GM19438 (cell line): ENCODE data around the gene SUGCT.

Experiments
- ATAC-seq: cut with Tn5 transposase; IDR thresholded peaks from one replicate; pipeline ENCODE4 v1.9.1; 2021; ENCODE audit warnings: low read depth; ENCODE audit not compliant: unreplicated experiment

Gene SUGCT

DNA sequence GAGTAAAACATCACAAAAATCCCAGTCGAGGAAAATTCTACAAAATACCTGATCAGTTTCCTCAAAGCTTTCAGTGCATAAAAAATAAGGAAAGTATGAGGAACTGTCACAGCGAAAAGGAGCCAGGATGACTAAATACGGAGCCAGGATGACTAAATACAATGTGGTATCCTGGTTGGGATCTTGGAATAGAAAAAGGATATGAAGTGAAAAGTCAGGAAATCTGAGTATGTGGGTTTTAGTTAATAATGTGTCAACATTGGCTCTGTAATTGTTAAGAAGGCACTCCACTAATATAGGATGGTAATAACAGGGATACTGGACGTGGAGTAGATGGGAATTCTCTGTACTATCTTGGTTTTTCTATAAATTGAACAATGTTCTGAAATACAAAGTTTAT lies 175.5 kb downstream of the SUGCT start:
- no peak for ATAC-seq

DNA sequence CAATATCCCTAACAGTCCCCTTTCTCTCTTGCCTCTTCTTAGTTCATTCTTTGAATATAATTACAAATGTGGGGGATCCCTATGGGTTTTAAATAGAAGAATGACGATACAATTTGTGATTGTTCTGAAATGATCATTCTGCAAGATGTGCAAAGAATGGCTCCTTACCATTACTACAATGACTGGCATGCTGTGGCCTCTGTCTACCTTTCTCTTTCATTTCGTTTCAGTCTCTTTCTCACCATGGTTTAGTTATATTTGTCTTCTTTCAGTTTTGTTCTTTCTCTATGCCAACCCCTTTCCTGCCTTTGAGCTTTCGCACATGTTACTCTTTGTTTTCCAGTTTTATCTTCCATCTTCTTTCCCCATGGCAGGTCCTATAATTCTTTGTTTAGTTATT lies 176.5 kb downstream of the SUGCT start:
- peak; percentile 99 for ATAC-seq

DNA sequence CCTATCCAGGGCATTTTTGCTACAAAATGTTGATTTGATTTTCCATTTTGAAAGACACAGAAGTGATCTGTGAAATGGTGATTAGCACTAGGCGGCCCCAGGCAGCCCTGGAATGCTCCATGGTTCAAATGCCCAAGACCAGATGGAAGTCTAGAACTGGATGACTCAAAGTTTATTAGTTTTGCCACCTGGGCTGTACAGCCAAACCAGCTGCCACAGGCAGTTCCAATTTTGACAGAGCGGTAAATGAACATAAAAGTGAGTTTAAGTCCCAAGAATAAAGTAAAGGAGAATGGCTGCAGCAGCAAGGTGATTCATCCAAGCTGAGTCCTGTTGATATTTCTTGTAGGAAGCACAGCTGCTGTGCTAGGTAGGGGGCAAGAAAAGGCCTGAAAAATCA lies 180.5 kb downstream of the SUGCT start:
- no peak for ATAC-seq

DNA sequence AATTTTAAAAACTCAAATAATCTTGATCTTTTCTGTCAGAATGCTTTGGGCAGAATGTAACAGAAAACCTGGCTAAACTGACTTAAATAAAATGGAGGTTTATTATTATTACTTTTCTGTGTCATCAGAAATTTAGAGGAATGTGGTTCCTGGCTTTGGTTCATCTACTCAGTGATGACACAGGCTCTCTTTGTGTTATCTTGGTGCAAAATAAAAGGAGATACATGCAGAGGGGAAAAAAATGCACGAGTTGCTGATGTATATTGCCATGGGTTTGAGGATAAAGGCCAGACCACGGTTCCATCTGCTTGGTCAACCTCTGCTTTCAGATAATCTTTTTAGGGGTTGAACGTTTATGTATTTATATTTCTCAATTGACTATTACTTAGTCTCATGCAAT lies 181.4 kb downstream of the SUGCT start:
- ATAC-seq = no peak

DNA sequence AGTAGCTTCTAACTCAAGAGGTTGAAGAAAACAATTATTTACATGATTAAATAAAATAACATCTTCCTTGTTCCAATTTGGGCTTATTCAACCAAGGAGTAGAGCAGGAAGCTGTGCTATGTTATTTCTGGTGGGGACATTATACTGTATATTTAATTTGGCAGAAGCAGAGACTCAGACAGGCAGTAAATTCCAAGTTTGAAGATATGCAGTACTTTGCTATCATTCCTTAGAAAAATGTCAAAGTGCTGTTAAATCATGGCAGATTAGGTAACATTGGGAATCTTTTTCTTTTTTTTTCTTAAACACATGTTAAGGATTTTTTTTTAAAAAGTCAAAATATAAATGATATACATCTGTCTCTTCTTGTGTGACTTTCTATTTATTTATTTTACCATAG lies 190.1 kb downstream of the SUGCT start:
- ATAC-seq = no peak

DNA sequence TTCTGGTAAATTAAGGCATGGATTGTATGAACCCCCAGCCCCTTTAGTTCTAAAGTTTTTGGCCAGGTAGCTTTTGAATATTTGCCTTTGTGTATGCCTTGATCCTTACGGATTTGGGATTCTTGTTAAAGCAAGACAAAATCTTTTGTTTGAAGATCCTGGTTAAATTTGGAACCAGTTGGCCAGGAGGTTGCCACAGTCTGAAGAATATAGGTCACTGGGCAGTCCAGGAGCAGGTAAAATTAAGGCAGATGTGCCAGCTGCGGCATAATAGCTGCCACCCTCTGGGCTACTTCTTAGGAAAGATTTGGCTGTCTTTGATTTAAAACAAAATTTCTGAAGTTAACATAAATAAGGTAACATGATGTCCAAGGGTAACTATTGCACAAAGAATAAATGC lies 192.3 kb downstream of the SUGCT start:
- no peak for ATAC-seq

DNA sequence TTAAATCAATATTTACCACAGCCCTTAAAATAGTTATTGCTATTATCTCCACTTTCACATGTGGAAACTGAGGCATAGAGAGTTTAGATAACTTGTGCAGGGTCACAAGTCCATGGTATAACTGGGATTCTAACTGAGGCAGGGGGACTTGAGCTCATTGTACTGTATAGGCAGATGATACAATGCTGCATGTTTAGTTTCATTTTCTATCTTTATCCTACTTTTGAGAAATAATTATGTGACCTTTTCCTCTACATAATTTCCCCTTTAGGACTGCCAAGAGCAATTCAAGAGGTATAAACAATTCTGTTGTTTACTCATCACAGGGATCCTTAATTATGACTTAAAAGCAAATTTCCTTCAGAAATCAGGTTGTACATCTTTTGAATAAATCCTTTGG lies 193.1 kb downstream of the SUGCT start:
- no peak for ATAC-seq

DNA sequence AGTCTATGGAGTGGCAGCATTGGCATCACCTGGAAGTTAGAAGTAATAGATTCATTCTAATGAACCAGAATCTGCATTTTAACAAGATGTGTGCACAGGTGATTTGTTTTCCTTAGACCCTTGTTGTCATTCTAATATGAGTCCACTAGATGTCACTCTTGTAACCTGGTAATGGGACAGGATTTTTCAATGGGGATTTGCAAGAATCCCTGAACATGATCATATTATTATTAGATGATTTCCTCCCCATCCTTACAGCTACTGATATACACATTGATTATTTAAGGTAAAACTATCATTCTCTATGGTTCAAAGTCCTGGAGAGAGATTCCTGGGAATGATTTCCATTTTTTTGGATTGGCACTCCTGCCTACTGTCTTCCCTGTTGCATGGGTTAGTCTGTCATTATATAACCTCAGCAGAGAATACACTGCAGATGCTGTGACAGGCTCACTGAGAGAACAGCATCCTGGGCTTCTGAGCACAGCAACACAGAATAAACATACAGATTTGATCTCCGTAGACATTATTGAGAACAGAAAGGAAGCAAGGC lies 194.9 kb downstream of the SUGCT start:
- no peak for ATAC-seq

DNA sequence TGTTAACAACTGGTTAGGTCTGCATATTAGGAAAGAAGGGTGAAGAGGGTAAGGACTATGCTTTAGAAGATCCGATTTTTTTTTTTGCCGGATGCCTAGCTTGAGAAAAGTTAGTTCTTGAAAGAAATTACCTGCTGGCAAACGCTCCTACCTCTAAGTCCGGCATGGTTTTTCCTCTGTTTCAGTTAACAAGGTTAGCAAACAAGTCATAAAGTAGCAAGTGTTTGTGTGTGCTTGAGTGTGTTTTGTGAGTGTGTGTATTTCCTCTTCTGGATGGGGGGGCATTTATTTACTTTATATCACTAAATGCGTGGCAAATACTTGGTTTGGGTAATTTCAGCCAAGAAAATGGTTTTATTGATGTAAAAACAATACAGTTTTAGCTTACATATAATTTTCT lies 195.6 kb downstream of the SUGCT start:
- no peak for ATAC-seq

DNA sequence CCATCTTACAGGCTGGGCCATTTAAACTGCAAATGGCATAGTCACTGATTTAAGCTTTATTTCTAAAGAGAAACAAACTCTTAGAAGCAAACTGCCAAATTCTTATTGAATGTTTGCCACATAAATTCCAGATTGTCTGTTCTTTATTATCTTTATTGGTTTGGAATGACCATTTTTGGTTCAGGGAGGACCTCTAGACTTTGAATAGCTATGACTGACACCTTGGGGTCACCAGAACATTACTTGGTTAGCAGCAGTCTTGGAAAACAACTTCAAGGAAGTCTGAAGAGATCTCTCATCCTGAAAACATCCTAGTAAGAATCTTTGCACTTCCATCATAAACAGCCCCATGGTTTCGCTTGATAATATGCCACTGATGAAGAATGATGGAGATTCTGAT lies 197.1 kb downstream of the SUGCT start:
- ATAC-seq = no peak

DNA sequence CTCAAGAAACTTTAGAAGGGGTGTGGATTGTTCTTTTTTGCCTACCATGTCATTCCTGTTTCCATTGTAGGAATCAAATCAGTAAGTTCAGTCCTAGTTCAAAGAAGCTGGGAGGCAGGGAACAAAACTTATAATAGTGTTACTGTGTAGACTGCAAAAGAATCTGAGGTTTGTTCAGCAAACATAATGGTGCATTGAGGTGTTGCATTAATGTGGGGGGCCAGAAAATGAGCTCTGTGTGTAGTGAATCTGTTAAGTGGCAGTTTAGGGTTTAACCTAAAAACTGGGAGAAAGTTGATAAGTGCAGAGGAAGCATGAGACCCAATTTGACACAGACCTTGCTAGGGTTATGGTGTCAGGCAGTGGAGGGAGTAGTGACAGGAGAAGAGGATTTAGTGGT lies 197.7 kb downstream of the SUGCT start:
- no peak for ATAC-seq

DNA sequence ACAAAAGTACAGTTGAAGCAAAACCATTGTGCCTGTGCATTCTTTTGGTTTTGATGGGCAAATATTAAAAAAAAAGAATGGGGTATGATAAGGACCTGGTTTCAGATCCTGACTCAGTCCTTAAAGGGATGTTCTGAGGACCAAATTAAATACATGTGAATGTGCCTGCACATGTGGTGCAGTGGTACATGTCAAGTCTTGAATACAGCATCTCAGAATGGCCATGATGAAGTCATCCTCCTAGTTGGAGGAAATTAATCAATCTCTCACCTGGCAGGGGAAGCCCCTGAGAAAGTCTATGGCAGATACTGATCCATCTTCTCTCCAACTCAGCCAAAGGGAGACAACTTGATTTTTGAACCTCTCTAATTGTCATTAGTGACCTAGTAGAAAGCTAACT lies 207.0 kb downstream of the SUGCT start:
- ATAC-seq = no peak

DNA sequence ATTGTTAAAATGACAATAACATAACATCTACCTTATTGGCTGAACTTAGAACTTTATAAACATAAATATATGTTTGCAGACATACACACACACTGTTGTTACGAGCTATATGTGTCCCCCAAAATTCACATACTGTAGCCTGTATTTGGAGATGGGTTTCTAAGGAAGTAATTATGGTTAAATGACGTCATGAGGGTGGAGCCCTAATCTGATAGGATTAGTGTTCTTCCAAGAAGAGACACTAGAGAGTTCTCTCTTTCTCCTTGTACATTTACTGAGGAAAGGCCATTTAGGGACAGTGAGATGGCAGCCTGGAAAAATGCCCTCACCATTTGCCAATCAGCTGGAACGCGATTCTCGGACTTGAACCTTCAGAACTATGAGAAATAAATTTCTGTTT lies 211.7 kb downstream of the SUGCT start:
- ATAC-seq = no peak

DNA sequence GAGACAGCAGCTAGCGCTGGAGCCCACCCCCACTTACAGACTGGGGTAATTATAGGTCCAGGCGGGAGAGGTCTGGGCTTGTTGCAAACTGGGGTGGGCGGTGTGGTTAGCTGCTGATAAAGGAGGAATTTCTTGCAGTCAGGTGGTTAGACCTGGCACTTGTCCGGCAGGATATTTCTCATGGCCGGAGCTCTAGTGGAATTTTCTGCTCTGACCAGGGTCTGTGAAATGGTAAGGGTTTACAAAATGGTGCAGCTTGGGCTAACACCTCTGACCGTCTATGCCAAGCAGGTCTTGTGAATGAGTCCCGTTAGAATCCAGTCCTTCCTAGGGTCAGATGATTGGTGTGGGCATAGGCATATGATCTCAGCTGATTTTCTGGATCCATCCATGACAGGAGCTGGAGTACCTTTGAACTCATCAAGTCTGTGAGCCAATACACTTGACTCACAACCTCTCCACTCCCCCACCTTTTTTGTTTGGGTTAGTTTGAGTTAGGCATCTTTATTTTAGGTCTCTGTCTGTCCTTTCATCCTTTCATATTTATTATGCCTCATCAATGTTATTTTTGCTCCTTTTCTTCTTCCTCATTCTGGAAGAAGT lies 213.4 kb downstream of the SUGCT start:
- ATAC-seq = no peak

DNA sequence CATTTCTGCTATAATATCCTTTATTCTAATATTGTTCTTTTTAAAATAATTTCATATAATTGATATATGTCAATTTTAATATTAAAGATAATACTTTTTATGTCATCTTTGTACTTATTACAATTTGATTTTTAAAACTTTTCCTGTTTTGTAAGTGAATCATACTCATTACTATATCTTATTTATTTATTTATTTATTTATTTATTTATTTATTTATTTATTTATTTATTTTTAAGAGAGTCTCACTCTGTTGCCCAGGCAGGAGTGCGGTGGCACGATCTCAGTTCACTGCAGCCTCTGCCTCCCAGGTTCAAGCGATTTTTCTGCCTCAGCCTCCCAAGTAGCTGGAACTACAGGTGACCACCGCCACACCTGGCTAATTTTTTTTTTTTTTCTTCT lies 215.3 kb downstream of the SUGCT start:
- ATAC-seq = no peak

DNA sequence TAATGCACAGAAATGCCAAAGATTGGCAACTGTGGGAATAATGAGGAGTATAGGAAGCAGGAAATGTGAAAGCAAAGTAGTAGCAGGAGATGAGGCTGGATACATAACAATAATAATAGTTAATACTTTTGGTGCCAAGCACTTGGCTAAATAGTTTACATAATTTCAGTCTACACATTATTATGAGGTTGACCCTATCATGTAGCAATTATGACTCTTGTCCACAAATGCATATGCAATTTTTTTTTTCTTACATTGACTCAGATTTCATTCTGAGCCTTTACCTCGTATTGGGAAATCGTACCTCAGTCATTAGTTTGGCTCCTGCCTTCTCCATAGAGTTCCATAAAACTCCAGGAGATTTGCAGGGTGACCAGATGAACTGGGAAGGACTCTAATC lies 219.9 kb downstream of the SUGCT start:
- no peak for ATAC-seq

DNA sequence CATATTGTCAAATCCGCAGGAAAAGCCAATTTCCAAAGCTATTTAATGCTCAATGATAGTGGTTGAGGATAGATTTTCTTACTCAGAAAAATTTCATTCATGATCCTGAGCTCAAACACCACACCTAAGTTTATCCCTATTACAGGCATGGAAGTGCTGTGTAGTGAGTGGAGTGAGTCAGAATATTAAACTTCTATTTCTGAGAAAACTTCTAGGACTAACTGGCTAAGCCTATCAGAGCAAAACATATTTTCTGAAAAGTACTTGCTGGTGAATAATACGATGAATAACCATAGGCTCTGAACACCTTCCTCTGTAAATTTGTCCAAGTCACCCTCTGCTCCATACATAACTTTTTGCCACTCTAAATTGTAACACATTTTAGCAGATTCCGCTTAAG lies 221.5 kb downstream of the SUGCT start:
- ATAC-seq = no peak

DNA sequence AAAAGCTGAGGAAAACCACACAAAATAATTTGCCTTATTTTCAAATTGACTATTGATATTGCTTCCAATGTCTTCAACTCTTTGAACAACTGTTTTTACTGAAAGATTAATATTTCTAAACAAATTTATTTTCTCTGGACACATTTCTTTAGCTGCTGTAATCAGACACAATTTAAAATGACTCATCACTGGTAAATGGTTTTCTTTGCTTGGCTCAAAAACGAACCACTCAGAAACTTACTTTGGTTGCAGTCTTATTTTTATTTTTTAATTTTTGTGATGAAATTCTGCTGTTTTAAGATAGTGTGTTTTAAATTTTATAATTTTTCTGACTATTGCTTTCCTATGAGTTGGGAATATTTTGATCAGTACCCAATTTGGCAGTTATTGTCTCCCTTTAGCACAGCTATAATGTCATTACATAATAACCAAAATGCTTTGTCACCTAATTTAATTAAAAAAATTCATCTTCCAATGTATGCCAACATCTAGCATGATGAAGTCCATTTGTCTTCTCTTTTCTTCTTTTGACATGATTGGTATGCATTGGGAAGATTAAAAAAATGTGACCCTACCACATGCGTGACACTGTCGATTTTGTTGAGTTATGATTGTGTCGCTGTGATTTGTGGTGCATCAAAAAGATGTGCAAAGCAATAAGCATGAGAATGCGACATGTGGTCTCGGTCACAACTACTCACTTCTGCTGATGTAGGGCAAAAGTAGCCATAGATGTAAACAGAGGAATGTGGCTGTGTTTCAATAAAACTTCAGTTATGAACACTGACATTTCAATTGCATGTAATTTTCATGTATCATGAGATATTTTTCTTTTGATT lies 222.3 kb downstream of the SUGCT start:
- ATAC-seq = no peak

DNA sequence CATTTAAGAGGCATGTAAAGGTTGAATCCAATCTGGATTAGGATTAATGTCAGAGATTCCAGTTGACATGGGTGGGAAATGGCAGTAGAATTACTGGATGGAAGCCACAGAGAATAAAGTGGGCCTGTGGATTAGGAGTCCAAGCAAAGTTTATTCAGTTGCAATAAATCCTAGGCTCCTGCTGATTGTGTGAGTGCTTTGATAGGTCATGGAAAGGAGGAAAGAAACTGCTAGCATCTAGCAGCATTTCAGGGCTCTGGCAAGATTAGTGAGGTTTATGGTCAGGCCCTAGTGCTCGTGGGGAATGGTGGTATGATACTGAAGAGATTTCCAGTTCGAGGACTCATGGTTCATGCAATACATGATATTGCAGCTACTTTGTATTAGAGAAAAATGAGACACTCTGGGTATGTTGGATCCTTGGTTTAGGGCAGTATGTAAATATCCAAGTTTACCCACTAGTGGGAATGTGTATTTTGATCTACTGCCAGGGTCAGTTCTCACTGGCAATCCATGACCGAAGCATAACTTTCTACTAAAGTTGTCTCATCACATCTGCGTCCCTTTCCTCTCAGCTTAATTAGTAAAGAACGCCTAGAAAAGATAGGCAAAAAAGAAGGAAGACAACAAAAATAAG lies 235.0 kb downstream of the SUGCT start:
- ATAC-seq = no peak

DNA sequence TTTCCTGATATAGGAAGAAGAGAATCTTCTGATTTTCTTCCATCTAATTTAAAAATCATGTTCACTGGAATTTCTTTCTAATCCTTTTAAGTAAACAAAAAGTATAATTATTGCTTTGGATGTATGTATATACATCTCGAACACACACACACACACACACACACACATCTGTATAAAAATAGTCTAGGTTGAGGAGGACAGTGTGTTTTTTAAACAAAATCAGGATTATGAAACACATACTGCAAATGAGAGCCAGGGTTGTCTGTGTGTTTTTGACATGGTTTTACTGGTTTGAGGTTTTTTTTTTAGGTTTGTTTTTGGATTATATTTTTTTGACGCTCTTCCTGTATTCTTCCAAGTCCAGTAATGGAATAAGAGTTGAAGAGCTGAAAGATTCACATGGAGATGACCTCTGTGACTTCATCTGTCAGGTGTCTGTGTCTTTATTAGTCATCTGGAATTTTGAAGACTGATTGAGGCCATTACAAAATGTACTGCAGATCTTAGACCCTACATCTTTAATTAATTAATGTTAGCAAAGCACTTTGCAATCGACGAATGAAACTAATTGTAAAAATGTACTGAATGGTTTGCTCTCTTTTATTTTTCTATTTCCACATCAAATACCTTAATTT lies 237.1 kb downstream of the SUGCT start:
- ATAC-seq = no peak

DNA sequence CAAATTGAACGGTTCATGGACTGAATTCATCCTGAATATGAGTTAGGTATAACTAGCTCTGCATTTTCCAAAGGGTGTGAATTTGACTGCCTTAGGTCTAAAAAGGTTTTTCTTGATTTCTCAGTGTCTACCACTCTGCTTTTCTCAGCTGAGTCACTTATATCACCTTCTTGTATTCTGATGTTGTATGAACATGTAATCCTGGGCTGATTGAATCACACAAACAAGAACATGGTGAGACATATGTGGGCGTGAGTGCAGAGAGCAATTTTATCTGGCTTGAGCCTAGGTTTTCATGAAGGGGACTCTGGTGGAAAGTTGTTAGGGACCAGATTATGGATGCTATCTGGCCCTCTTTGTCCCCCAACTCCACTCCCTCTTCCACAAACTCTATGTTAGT lies 239.8 kb downstream of the SUGCT start:
- no peak for ATAC-seq
